OCI-M2 (cell line): ENCODE results near the gene GNPAT.

ENCODE experiments used
- DNase-seq: peaks from one replicate; lab custom pipeline; 2025; ENCODE audit not compliant: unreplicated experiment; lab: John Stamatoyannopoulos, UW

GNPAT gene

GRCh38 chr1:231241750-231242149, 738 bp downstream of the GNPAT start:
- DNase-seq = no peak

GRCh38 chr1:231242516-231243198, 1.6 kb downstream of the GNPAT start:
- DNase-seq = no peak

GRCh38 chr1:231248778-231249177, 7.8 kb downstream of the GNPAT start:
- DNase-seq = no peak

DNA sequence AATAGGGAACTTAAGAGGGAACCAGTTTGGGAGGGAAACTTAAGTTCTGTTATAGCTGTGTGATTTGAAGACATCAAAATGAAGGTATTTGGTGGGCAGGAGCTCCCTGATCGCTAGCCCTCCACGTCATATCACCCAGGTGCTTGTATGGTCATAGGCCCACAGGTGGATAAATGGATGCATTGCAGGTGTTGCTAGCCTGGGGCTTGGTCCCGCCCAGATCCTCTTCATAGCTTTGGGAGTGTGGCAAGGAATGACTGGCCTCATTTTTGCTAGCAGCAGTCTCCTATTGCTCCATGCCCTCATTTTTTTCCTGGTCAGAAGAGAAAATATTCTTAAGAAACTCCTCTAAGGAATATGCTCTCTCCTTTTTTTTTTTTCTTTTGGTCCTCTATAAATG, 11.3 kb downstream of the GNPAT start:
- DNase-seq = no peak

DNA sequence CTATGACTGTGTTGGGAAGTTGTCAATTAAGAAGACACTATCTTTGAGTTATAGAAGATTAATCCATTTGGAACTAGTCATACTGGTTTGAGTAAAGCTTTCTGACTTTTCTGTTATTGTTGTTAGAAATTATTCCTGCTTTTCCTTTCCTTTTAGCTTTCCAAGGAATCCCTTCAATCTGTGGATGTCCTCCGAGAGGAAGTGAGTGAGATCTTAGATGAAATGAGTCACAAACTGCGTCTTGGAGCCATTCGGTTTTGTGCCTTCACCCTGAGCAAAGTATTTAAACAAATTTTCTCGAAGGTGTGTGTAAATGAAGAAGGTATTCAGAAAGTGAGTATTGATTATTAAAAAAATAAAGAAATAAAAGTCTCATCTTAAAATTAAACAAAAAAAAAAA, 19.3 kb downstream of the GNPAT start:
- DNase-seq = no peak

DNA sequence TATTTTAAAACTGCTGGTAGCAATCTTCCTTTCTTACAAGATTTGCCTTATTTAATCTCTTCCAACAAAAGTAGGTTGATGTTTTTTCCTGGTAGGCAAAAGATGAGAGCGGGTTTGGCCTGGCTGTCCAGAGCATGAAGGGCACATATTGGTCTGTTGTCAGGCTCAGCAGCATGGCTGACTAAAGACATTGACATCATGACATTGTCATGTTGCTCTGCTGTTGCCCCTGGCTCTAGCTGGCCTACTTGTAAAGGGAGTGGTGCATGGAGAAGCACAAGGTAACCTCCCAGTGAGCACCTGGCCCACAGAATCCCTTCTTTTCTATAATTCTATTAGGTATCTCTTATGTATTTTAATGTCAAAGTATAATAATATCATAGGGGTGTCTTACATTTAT, 23.6 kb downstream of the GNPAT start:
- no peak for DNase-seq

DNA sequence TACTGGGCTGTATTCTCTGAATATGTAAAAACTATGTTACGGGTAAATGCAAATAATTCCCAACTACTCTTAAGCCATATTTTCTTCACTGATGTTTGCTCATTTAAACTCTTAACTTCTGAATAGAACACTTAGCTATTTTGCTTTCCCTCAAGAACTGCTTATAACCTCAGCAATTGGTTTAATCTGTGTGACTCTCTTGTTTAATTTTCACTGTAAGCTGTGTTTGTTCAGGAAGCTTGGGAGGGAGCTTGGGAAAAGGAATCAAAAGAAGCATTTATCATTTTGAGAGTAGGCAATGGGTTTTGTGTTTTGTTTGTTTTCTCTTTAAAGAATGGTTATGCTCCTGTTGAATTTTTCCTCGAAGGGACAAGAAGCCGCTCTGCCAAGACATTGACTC, 24.4 kb downstream of the GNPAT start:
- no peak for DNase-seq

- DNase-seq = no peak
These were observed 25.9 kb downstream of the GNPAT start for GRCh38 chr1:231266811-231267322.

DNA sequence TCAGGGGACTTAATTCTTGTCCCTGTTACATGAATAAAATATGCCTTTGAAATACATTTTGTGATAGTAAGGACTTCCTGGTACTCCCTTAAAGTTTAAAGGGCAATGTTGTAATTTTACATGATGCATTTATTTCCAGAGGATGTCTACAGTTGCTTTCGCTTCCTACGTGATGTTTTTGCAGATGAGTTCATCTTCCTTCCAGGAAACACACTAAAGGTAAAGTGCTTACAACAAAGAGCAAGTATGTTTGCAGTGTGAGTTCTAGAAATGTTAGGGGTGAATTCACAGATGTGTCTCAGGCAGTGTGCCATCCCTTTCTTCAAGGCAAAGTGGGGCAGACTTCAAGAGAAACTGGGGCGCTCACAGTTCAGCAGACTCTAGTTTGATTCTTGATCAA, 31.2 kb downstream of the GNPAT start:
- no peak for DNase-seq

GRCh38 chr1:231272880-231273279, 31.9 kb downstream of the GNPAT start:
- DNase-seq = no peak

- no peak for DNase-seq
These were observed 33.3 kb downstream of the GNPAT start for GRCh38 chr1:231274119-231274825.

GRCh38 chr1:231278100-231278790, 37.2 kb downstream of the GNPAT start:
- no peak for DNase-seq

DNA sequence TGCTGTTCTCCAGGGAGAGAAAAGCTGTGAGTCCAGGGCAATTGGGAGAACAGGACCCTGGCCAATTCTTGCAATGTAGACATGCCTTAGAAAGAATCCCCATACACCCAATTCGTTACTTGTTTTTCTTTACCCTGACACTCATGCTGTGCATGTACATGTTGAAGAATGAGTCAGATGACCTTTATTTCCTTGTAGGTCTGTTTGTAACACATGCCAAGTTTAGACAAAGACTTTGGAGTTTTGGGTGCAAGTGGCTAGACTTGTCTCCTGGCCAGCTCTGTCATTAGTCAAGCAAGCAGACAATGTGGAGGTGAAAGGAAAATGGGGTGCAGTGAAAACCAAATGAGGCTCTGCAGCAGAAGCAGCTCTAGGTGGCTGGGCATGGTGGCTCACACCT, 38.1 kb downstream of the GNPAT start:
- no peak for DNase-seq

GRCh38 chr1:231279683-231280082, 38.7 kb downstream of the GNPAT start:
- no peak for DNase-seq

GRCh38 chr1:231284441-231284840, 43.4 kb downstream of the GNPAT start:
- DNase-seq = no peak

DNA sequence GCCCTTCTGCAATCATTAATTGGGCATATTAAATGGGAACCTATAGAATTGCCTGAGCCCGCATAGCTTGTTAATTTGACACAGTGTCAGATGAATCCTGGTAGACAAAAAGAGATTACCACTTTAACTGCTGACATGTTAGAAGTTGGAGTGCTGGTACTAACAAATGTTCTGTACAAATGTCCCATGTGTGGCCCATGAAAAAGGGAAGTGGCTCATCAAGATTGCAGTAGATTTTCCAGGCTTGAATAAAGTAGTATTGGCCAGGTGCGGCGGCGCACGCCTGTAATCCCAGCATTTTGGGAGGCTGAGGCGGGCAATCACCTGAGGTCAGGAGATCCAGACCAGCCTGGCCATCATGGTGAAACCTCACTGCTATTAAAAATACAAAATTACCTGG, 45.6 kb downstream of the GNPAT start:
- no peak for DNase-seq

DNA sequence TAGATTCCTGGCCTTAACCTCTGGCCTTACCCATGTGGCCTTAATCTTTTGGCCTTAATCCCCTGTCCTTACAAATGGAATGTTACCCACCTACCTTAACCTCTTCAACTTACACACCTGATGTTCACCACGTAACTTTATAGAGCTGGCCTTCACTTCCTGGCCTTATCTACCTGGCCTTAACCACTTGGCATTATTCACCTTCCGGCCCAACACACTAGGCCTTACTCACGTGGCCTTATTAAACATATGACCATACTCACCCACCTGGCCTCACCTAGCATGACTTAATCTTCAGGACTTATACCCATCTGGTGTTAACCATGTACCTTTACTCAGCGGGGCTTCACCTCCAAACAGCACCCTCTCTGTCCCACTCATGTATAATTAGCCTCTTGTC, 54.9 kb downstream of the GNPAT start:
- no peak for DNase-seq

GRCh38 chr1:231301990-231302389, 61.0 kb downstream of the GNPAT start:
- DNase-seq = no peak

DNA sequence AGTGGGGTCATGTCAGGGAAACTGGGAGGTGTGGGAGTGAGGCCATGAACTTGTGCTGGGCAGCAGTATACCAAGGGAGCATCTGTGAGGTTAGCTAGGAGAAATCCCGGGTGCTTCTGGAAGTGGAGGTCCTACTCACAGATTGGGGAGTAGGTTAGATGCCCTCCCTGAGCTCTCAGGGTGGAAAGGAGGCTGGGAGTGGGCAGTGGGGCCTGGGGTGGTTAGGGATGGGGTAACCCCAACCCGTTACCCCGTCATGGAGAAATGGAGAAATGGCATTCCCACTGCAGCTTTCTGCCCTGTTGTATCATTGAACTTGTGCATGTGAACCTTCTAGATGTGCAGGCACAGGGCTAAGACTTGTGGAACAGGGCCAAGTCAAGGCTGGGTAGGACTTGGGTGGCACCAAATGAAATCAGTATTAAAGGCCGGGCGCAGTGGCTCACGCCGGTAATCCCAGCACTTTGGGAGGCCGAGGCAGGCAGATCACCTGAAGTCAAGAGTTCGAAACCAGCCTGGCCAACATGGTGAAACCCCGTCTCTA, 69.5 kb downstream of the GNPAT start:
- DNase-seq = no peak

- no peak for DNase-seq
These were observed 70.9 kb downstream of the GNPAT start for GRCh38 chr1:231311720-231312431.

GRCh38 chr1:231312432-231312788, 71.4 kb downstream of the GNPAT start:
- no peak for DNase-seq
